ENCODE results near the gene GALNT18.

GALNT18 gene

GRCh38 chr11:11265994-11266606 is 355.7 kb downstream of the GALNT18 start:
- no peak for TF ChIP-seq OSR1 (CRISPR knock-in tag; IDR thresholded peaks at IDR 0.05)
- TF ChIP-seq ZFP30 (CRISPR knock-in tag; IDR thresholded peaks at IDR 0.05), result no peak
- no peak for TF ChIP-seq CSDC2 (CRISPR knock-in tag; IDR thresholded peaks at IDR 0.05)
- no peak for TF ChIP-seq ARNTL (CRISPR knock-in tag; IDR thresholded peaks at IDR 0.05; ENCODE audit: borderline replicate concordance, low read depth)
- TF ChIP-seq CSRNP3 (CRISPR knock-in tag; IDR thresholded peaks at IDR 0.05), result no peak
- no peak for TF ChIP-seq RARB (CRISPR knock-in tag; IDR thresholded peaks at IDR 0.05)
- TF ChIP-seq BACH2 (CRISPR knock-in tag; IDR thresholded peaks at IDR 0.05; ENCODE audit: borderline replicate concordance), result no peak
- TF ChIP-seq TSHZ2 (CRISPR knock-in tag; IDR thresholded peaks at IDR 0.05), result no peak
- no peak for TF ChIP-seq GLIS3 (CRISPR knock-in tag; IDR thresholded peaks at IDR 0.05)
- no peak for TF ChIP-seq ISL1 (CRISPR knock-in tag; IDR thresholded peaks at IDR 0.05)
- no peak for TF ChIP-seq ZNF8 (CRISPR knock-in tag; IDR thresholded peaks at IDR 0.05)
- TF ChIP-seq PATZ1 (CRISPR knock-in tag; IDR thresholded peaks at IDR 0.05; ENCODE audit: borderline replicate concordance), result no peak
- no peak for TF ChIP-seq SNAI2 (CRISPR knock-in tag; IDR thresholded peaks at IDR 0.05)
- no peak for TF ChIP-seq ZNF565 (CRISPR knock-in tag; conservative IDR thresholded peaks at IDR 0.05; ENCODE audit: low read depth)
- no peak for TF ChIP-seq POU6F1 (CRISPR knock-in tag; IDR thresholded peaks at IDR 0.05; ENCODE audit: borderline replicate concordance, low read depth)
- no peak for TF ChIP-seq ZFP3 (CRISPR knock-in tag; IDR thresholded peaks at IDR 0.05)
- TF ChIP-seq TOX (CRISPR knock-in tag; IDR thresholded peaks at IDR 0.05; ENCODE audit: borderline replicate concordance), result no peak
- no peak for TF ChIP-seq TCF4 (CRISPR knock-in tag; IDR thresholded peaks at IDR 0.05; ENCODE audit: borderline replicate concordance)
- TF ChIP-seq ESRRG (CRISPR knock-in tag; IDR thresholded peaks at IDR 0.05), result no peak
- ATAC-seq, result peak; percentile 75

GRCh38 chr11:11265320-11265719 is 356.5 kb downstream of the GALNT18 start:
- no peak for ATAC-seq
- TF ChIP-seq ZNF8 (CRISPR knock-in tag; IDR thresholded peaks at IDR 0.05), result no peak
- no peak for TF ChIP-seq CREB5 (CRISPR knock-in tag; IDR thresholded peaks at IDR 0.05; ENCODE audit: low read depth)

GRCh38 chr11:11263238-11264005 is 358.4 kb downstream of the GALNT18 start:
- no peak for TF ChIP-seq PATZ1 (CRISPR knock-in tag; IDR thresholded peaks at IDR 0.05; ENCODE audit: borderline replicate concordance)
- no peak for TF ChIP-seq ARNTL (CRISPR knock-in tag; IDR thresholded peaks at IDR 0.05; ENCODE audit: borderline replicate concordance, low read depth)
- no peak for TF ChIP-seq ZNF70 (CRISPR knock-in tag; IDR thresholded peaks at IDR 0.05)
- no peak for TF ChIP-seq TCF4 (CRISPR knock-in tag; IDR thresholded peaks at IDR 0.05; ENCODE audit: borderline replicate concordance)
- TF ChIP-seq CSRNP3 (CRISPR knock-in tag; IDR thresholded peaks at IDR 0.05), result no peak
- no peak for TF ChIP-seq POU6F1 (CRISPR knock-in tag; IDR thresholded peaks at IDR 0.05; ENCODE audit: borderline replicate concordance, low read depth)
- TF ChIP-seq ZNF565 (CRISPR knock-in tag; conservative IDR thresholded peaks at IDR 0.05; ENCODE audit: low read depth), result no peak
- ATAC-seq, result no peak

Data from SK-N-SH treated with all-trans-retinoic acid at 6 μM for 48 hours (cell line).